NCI-H774 (cell line): ENCODE measurements around the gene RPS6KB1.
A peak's percentile ranks its signal among the peaks of the same experiment; 100 is the strongest.
"Not testable (repeated sequence)": the region's sequence is repeated elsewhere in the genome, so short reads cannot be mapped to it uniquely, and the experiment has no call there.

ENCODE experiments used
- DNase-seq: peaks from one replicate; lab custom pipeline; 2025; lab: John Stamatoyannopoulos, UW

The RPS6KB1 gene

DNA sequence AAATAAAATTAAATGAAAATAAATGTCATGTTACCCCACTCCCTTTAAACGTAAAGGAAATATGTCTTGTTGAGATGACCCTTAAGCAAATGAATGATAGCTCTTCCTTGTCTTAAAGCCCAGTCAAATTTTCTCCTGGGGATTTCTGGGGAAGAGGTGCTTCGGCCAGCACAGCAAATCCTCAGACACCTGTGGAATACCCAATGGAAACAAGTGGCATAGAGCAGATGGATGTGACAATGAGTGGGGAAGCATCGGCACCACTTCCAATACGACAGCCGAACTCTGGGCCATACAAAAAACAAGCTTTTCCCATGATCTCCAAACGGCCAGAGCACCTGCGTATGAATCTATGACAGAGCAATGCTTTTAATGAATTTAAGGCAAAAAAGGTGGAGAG lies 53.5 kb downstream of the RPS6KB1 start:
- DNase-seq: not testable (repeated sequence)

DNA sequence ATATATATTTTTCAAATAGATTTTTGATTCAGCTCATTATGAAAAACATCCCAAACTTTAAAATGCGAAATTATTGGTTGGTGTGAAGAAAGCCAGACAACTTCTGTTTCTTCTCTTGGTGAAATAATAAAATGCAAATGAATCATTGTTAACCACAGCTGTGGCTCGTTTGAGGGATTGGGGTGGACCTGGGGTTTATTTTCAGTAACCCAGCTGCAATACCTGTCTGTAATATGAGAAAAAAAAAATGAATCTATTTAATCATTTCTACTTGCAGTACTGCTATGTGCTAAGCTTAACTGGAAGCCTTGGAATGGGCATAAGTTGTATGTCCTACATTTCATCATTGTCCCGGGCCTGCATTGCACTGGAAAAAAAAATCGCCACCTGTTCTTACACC lies 54.4 kb downstream of the RPS6KB1 start:
- not testable (repeated sequence) for DNase-seq

DNA sequence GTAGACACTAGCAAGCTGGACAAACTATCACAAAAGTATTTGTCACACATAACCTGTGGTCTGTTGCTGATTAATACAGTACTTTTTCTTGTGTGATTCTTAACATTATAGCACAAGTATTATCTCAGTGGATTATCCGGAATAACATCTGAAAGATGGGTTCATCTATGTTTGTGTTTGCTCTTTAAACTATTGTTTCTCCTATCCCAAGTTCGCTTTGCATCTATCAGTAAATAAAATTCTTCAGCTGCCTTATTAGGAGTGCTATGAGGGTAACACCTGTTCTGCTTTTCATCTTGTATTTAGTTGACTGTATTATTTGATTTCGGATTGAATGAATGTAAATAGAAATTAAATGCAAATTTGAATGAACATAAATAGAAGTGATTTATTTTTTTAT lies 57.1 kb downstream of the RPS6KB1 start:
- DNase-seq: no peak

DNA sequence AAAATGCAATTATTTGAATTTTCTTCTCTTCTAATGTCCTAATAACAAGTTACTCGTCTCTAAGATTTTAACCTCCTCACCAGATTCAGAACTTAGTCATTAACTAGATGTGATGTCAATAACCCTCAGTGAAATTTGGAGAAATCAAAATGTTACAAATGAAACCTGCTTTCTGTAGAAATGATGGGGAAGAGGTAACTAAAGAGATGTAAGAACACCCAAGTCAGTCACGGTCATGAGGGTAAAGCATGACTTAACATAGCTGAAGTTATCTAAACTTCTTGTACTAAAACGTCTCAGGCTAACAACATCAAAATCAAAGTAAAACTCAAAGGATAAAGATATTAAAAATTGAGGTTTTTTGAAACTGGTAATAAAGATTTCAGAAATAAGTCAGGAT lies 61.9 kb downstream of the RPS6KB1 start:
- no peak for DNase-seq

DNA sequence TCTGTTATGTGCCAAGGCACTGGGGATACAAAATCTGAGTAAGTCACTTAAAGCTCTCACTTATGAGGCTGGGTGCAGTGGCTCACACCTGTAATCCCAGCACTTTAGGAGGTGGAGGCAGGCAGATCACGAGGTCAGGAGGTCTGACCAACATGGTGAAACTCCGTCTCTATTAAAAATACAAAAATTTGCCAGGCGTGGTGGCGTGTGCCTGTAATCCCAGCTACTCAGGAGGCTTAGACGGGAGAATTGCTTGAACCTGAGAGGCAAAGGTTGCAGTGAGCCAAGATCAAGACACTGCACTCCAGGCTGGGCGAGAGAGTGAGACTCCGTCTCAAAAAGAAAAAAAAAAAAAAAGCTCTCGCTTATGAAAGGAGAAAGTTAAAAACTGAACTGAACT lies 66.7 kb downstream of the RPS6KB1 start:
- DNase-seq: not testable (repeated sequence)

DNA sequence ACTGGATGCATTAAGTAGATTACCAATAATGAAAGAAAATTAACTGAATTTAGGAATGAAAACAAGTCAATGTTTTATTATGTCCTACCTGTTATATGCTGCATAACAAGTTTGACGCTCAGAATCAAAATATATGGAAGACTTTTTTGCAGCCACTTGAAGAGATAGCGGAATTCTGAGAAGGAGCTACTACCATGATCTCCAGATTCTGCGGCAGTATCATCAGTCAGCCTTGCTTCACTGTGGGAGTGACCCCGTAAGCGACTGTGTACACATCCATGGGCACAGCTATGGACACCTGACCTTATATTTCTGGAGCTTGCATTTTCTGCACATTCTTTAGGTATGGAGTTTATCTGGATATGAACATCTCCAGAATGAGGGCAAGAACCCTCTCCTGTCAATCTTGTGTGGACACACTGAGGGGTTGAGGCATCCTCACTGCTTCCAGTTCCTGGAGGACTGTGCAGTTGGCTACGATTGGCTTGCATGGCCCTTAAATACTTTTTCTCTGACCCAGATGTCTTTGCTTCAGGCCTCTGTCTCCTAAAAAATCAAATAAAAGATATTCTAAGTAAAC lies 69.9 kb downstream of the RPS6KB1 start:
- DNase-seq: no peak

DNA sequence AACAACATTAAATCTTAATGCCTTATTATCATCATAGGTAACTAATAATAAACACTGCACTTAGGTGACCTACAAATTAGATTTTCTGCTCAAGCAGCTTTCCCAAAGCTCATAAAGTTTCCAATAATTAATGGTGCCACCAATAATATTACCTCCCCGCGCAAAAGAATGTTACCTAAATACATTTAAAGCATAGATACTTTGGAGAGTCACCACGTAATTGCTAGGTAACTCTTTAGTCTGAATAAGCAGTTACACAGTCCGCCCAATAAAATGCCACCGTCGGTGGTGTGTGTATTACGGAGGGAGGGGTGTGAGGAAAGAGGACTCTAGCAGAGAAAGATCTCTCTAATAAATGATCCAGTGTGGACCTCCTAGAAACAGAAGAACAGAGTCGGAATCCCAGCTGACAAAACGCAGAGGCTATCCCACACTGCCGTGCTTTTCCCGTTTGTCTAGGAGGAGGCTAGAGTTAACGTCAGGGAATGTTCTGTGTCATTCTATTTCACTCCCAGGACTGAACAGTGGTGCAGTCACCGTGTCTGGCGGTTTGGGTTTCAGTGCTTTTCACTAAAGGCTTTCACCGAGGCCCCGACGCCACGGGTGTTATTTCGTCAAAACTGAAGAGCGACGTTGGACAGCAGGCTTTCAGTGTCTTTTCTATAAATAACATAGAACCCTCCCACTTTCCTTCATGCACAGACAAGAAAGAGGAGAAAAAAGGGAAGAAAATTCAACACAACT lies 71.0 kb downstream of the RPS6KB1 start:
- DNase-seq: peak; percentile 41

DNA sequence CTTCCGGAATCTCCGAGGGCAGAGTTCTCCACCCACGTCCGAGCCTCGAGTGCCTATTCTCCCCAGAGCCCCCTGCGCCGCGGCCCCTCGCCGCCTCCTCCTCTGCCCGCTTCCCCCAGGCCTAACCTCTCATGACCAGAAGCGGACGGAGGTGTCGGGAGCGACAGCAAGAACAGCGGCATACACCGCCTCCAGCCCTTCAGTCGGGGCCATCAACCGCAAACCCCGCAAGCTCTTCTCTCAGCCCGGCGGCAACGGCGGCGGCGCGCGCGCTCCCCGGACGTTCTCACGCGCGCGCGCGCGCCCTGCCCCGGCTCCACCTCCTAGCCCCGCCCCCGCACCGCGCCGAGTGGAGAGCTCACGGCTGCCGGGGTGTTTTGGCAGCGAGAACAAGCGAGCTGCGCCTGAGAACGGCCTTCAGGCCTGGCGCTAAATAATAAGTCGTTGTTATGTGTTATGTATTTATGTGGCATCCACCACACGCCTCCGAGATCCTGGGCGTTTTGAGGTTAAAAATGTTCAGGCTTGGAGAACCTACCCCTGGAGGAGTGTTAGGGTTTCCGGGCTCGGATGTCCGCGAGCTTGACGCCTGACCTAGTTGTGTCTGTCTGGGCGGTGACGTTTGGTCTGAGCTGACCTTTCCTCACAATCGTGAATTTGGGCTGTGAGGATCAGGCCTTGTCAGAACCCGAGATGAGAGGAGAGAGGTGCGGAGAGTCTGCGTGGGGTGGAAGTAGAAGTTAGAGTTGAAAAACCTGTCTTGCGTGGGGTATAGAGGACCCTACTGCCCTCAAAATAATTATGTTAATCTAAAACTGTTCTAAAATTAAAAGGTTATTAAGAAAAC lies 71.8 kb downstream of the RPS6KB1 start, which contains the start of gene RNFT1:
TSS of gene RNFT1 (minus strand) at position 259 of the 847 bp plus-strand sequence. CDS start at position 182, 77 bp downstream.
- DNase-seq: peak; percentile 91

DNA sequence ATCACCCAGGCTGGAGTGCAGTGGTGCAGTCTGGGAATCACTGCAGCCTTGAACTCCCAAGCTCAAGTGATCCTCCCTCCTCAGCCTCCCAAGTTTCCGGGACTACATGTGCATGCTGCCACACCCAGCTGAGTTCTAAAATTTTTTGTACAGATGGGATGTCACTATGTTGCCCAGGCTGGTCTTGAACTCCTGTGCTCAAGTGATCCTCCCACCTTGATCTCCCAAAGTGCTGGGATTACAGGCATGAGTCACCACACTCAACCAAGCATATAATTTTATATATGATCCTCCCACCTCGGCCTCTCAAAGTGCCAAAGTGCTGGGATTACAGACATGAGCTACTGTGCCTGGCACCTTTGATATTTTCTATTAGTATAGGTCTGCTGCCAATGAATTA lies 78.8 kb downstream of the RPS6KB1 start:
- DNase-seq: not testable (repeated sequence)

DNA sequence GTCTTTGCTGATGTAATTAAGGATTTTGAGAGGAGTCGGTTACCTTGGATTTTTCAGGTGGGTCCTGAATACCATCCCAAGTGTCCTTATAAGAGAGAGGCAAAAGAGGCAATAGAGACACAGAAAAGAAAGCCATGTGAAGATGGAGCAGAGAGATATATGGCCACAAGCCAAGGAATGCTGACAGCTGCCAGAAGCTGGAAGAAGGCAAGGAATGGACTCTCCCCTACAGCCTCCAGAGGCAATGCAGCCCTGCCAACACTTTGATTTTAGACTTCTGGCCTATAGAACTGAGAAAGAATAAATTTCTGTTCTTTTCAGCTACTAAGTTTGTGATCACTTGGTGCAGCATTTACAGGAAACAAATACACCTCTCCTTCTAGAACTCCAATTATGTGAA lies 79.9 kb downstream of the RPS6KB1 start:
- no peak for DNase-seq

DNA sequence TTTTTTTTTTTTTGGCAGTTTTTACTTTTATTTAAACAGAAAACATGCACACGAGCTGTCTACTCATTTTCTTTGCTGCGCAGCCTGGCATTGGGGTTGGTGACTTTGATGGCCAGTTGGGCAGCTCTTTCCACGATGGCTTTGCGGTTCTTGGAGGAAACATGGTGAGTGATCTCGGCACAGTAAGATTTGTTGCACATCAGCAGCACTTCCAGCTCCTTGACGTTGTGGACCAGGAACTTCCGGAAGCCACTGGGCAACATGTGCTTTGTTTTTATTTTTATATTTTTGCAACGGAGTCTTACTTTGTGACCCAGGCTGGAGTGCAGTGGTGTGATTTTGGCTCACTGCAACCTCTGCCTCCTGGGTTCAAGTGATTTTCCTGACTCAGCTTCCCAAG lies 80.6 kb downstream of the RPS6KB1 start:
- not testable (repeated sequence) for DNase-seq

DNA sequence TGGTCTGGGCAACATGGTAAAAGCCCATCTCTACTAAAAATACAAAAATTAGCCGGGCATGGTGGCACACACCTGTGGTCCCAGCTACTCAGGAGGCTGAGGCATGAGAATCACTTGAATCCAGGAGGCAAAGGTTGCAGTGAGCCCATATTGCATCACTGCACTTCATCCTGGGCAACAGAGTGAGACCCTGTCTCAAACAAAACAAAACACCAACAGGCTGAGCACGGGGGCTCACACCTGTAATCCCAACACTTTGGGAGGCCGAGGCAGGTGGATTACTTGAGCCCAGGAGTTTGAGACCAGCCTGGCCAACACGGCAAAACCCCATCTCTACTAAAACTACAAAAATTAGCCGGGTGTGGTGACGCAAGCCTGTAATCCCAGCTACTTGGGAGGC lies 82.2 kb downstream of the RPS6KB1 start:
- not testable (repeated sequence) for DNase-seq

DNA sequence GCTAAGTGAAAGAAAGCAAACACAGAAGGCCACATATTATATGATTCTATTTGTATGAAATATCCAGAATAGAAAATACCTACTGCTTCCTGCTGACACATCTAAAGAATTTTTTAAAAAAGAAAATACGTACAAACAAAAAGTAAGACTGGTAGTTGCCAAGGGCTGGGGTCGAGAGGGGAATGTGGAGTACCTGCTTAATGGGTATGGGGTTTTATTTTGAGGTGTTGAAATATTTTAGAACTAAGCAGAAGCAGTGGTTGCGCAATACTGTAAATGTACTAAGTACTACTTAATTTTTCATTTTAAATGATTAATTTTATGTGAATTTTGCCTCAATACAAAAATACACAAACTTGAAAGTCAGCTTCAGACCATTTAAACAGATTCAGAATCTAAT lies 103.7 kb downstream of the RPS6KB1 start:
- DNase-seq: not testable (repeated sequence)
